ENCODE measurements around the gene CCDC126. TPM values are rescaled to one million over a fixed set of nuclear protein-coding genes. Genes with fewer than 3 reads are reported as not detected.

Gene CCDC126
- total RNA-seq, 1 donor from 2014 or later, result 15.7 TPM

GRCh38 chr7:23685731-23686130 is 88.5 kb downstream of the CCDC126 start:
- H3K4me3 Mint-ChIP-seq, result no peak overlapping the region
- DNase-seq, result no peak
- ChIA-PET POLR2A (no interaction called here), CTCF (interaction anchor here (2.0 kb wide), 1 partner anchor 11 kb away, joined by 7 read pairs; no protein-coding TSS in a partner anchor)
- peaks cover 20% of the 10 kb centered on the region for H3K36me3 Mint-ChIP-seq (ENCODE audit: low read depth)
- peaks cover 8% of the 10 kb centered on the region for H3K4me1 Mint-ChIP-seq
- intact Hi-C loops (cut with micrococcal nuclease), result loop anchor here (10.0 kb wide), 1 partner anchor 889 kb away; the partner anchor contains the start of gene PALS2
- H3K27ac Mint-ChIP-seq, result no peak overlapping the region
- no peak for ATAC-seq (ENCODE audit: low read depth)
- no peaks in the 10 kb centered on the region for H3K9me3 Mint-ChIP-seq
- H3K27me3 Mint-ChIP-seq, result no peaks in the 10 kb centered on the region
- no peak for TF ChIP-seq CTCF (IDR thresholded peaks at IDR 0.05)

- Mint-ChIP-seq H3K4me1 (no peaks in the 10 kb centered on the region), H3K27me3 (no peaks in the 10 kb centered on the region), H3K36me3 (ENCODE audit: low read depth) (peaks cover 28% of the 10 kb centered on the region), H3K27ac (no peak overlapping the region), H3K9me3 (no peaks in the 10 kb centered on the region), H3K4me3 (no peak overlapping the region)
- TF ChIP-seq CTCF (IDR thresholded peaks at IDR 0.05), result no peak
- ATAC-seq (ENCODE audit: low read depth) (no peak), DNase-seq (no peak)
- CTCF ChIA-PET, result interaction anchor here (1.9 kb wide), 1 partner anchor 9 kb away, joined by 6 read pairs; no protein-coding TSS in a partner anchor
- intact Hi-C loops (cut with micrococcal nuclease), result loop anchor here (10.0 kb wide), 1 partner anchor 888 kb away; the partner anchor contains the start of gene PALS2
- POLR2A ChIA-PET, result no interaction called here
These were observed 89.8 kb downstream of the CCDC126 start for GRCh38 chr7:23687011-23687410.

GRCh38 chr7:23689165-23689564 is 92.0 kb downstream of the CCDC126 start:
- ChIA-PET CTCF (no interaction called here), POLR2A (no interaction called here)
- H3K36me3 Mint-ChIP-seq (ENCODE audit: low read depth), result peaks cover 41% of the 10 kb centered on the region
- ATAC-seq (ENCODE audit: low read depth) (no peak), DNase-seq (no peak)
- no peaks in the 10 kb centered on the region for H3K27me3 Mint-ChIP-seq
- intact Hi-C loops (cut with micrococcal nuclease), result loop anchor here (1.0 to 10.0 kb wide), 2 partner anchors 9 to 886 kb away; partner anchors contain the start of genes FAM221A and PALS2
- no peaks in the 10 kb centered on the region for H3K4me1 Mint-ChIP-seq
- H3K9me3 Mint-ChIP-seq, result peaks cover under 1% of the 10 kb centered on the region
- no peak overlapping the region for H3K27ac Mint-ChIP-seq
- no peak overlapping the region for H3K4me3 Mint-ChIP-seq
- TF ChIP-seq CTCF (IDR thresholded peaks at IDR 0.05), result no peak

- Mint-ChIP-seq H3K9me3 (peaks cover 2% of the 10 kb centered on the region), H3K4me3 (no peak overlapping the region), H3K36me3 (ENCODE audit: low read depth) (peaks cover 49% of the 10 kb centered on the region), H3K4me1 (no peaks in the 10 kb centered on the region), H3K27me3 (no peaks in the 10 kb centered on the region), H3K27ac (no peak overlapping the region)
- POLR2A ChIA-PET, result no interaction called here
- TF ChIP-seq CTCF (IDR thresholded peaks at IDR 0.05), result no peak
- no peak for ATAC-seq (ENCODE audit: low read depth)
- DNase-seq, result no peak
- intact Hi-C loops (cut with micrococcal nuclease), result no loop called here
- CTCF ChIA-PET, result no interaction called here
These were observed 94.1 kb downstream of the CCDC126 start for GRCh38 chr7:23691320-23691719.

- Mint-ChIP-seq H3K27ac (no peak overlapping the region), H3K4me1 (no peaks in the 10 kb centered on the region), H3K4me3 (no peak overlapping the region), H3K9me3 (peaks cover 2% of the 10 kb centered on the region), H3K27me3 (no peaks in the 10 kb centered on the region), H3K36me3 (ENCODE audit: low read depth) (peaks cover 46% of the 10 kb centered on the region)
- ATAC-seq (ENCODE audit: low read depth), result no peak
- ChIA-PET POLR2A (interaction anchor here (0.7 kb wide), 1 partner anchor 1091 kb away, joined by 3 read pairs; no protein-coding TSS in a partner anchor), CTCF (interaction anchor here (0.8 kb wide), 1 partner anchor 146 kb away, joined by 3 read pairs; no protein-coding TSS in a partner anchor)
- no peak for DNase-seq
- intact Hi-C loops (cut with micrococcal nuclease), result no loop called here
- TF ChIP-seq CTCF (IDR thresholded peaks at IDR 0.05), result no peak
These were observed 96.0 kb downstream of the CCDC126 start for GRCh38 chr7:23693224-23693623.

Other genes with a start within 250 kb of the CCDC126 start
- 7.4 and 10.3 TPM in 2 replicates for gene IGF2BP3, start 126.9 kb upstream of the CCDC126 start, total RNA-seq
- 123 and 144 TPM in 2 replicates for gene TRA2A, start 65.4 kb upstream of the CCDC126 start, total RNA-seq
- gene FAM221A, start 82.8 kb downstream of the CCDC126 start, total RNA-seq, result 6.5 and 8.3 TPM in 2 replicates
- gene STK31, start 112.8 kb downstream of the CCDC126 start, total RNA-seq, result 0.76 and 1.0 TPM in 2 replicates